Keratinocyte (primary cell): ENCODE results near the gene ATP5F1D. TPM values are rescaled to one million over a fixed set of nuclear protein-coding genes. Genes with fewer than 3 reads are reported as not detected.

Source experiments
- DNase-seq: peaks from one replicate; pipeline ENCODE4 v3.0.0-alpha.2; 2011; ENCODE audit warnings: low read depth, missing footprints, low spot score
- FAIRE-seq: peaks from 2 replicates; lab custom pipeline; 2011; peaks lifted over from hg19 to GRCh38; lab: Jason Lieb, UNC
- H2AFZ ChIP-seq: 2 replicates; pipeline ENCODE4 v1.6.0; 2012; ENCODE audit warnings: low read length, control low read depth, inconsistent platforms; ENCODE audit not compliant: control insufficient read depth
- H3K27ac ChIP-seq: 2 replicates; pipeline ENCODE4 v1.5.1; 2011; ENCODE audit warnings: low read length; ENCODE audit not compliant: control insufficient read depth, insufficient read depth
- H3K27me3 ChIP-seq: 3 replicates; pipeline ENCODE4 v1.6.0; 2011; ENCODE audit warnings: low read length; ENCODE audit not compliant: control insufficient read depth, insufficient read depth; ENCODE audit errors: extremely low read depth
- H3K36me3 ChIP-seq, 2 experiments: 2 replicates in 1 of 2; 3 replicates in 1 of 2; pipeline ENCODE4 v1.5.1; 2011; ENCODE audit warnings: low read length in 2 of 2, mild to moderate bottlenecking in 1 of 2; ENCODE audit not compliant: control insufficient read depth in 2 of 2, insufficient read depth in 2 of 2; ENCODE audit errors: extremely low read depth in 1 of 2
- H3K4me1 ChIP-seq: 3 replicates; pipeline ENCODE4 v1.5.1; 2011; ENCODE audit warnings: low read length; ENCODE audit not compliant: control insufficient read depth, insufficient read depth; ENCODE audit errors: extremely low read depth
- H3K4me2 ChIP-seq: 3 replicates; pipeline ENCODE4 v1.6.0; 2011; ENCODE audit warnings: low read depth, low read length; ENCODE audit not compliant: control insufficient read depth, insufficient read depth; ENCODE audit errors: extremely low read depth
- H3K4me3 ChIP-seq, 3 experiments: fragments of 200-600 bp in 1 of 3; sonication (generic) in 1 of 3; 2 replicates in 2 of 3; 3 replicates in 1 of 3; pipeline ENCODE4 v1.5.1; 2011 to 2016; ENCODE audit warnings: low read length in 3 of 3, mild to moderate bottlenecking in 3 of 3, control low read depth in 2 of 3, inconsistent platforms in 1 of 3, low read depth in 1 of 3, mixed read lengths in 1 of 3, mixed run types in 1 of 3, moderate library complexity in 1 of 3; ENCODE audit not compliant: control insufficient read depth in 2 of 3, insufficient read depth in 2 of 3; ENCODE audit errors: extremely low read depth in 1 of 3
- H3K79me2 ChIP-seq: 2 replicates; pipeline ENCODE4 v1.6.0; 2012; ENCODE audit warnings: low read length; ENCODE audit not compliant: control insufficient read depth, insufficient read depth
- H3K9ac ChIP-seq: 3 replicates; pipeline ENCODE4 v1.6.0; 2011; ENCODE audit warnings: low read length; ENCODE audit not compliant: control insufficient read depth, insufficient read depth; ENCODE audit errors: extremely low read depth
- H3K9me1 ChIP-seq: 3 replicates; pipeline ENCODE4 v1.6.0; 2011; ENCODE audit warnings: low read length; ENCODE audit not compliant: control insufficient read depth, insufficient read depth; ENCODE audit errors: extremely low read depth
- H3K9me3 ChIP-seq: 2 replicates; pipeline ENCODE4 v1.5.1; 2012; ENCODE audit warnings: low read depth, low read length; ENCODE audit not compliant: control insufficient read depth
- H4K20me1 ChIP-seq: 3 replicates; pipeline ENCODE4 v1.6.0; 2011; ENCODE audit warnings: low read length; ENCODE audit not compliant: control insufficient read depth, insufficient read depth; ENCODE audit errors: extremely low read depth
- EZH2 ChIP-seq: IDR thresholded peaks from one replicate; pipeline ENCODE4 v1.6.1; 2012; ENCODE audit warnings: inconsistent platforms, mild to moderate bottlenecking, low read length, moderate library complexity
- dilution Hi-C: fragments of 300-500 bp; cut with MboI; formaldehyde crosslinking; loops from one replicate; pipeline ENCODE4 v1.7.0; 2020; ENCODE audit warnings: low sequenced_read_pairs; ENCODE audit not compliant: extremely low pct_ligation_motif_present
- polyA plus RNA-seq, 5 experiments: library from polyadenylated mRNA; depleted of rRNA in 3 of 5; stranded (reverse) in 3 of 5; stranded (forward) in 1 of 5; unstranded in 1 of 5; fragments of >200 nt; gene quantifications; 1 replicate in 1 of 5; 2 replicates in 3 of 5; 3 replicates in 1 of 5; pipeline versions ENCODE4 v1.2.1 to v1.2.3, GENCODE V29; 2011 to 2012; ENCODE audit warnings: missing spikeins in 2 of 5, low read depth in 1 of 5, low replicate concordance in 1 of 5
- TF ChIP-seq, protein P1 (sequence below), 3 experiments: IDR thresholded peaks in 1 of 3; conservative IDR thresholded peaks in 1 of 3; optimal IDR thresholded peaks in 1 of 3; 2 replicates in 2 of 3; 3 replicates in 1 of 3; pipeline versions ENCODE3 to v1.5.1; 2011; ENCODE audit warnings: low read length in 3 of 3, mild to moderate bottlenecking in 3 of 3, moderate library complexity in 2 of 3, control low read depth in 1 of 3, inconsistent platforms in 1 of 3; ENCODE audit not compliant: insufficient read depth in 2 of 3; ENCODE audit errors: extremely low read depth in 1 of 3

The ATP5F1D gene
- polyA plus RNA-seq, 1 donor (not counting 4 experiments of a cell fraction or from before 2014, with no cell fraction given): 51.3 TPM

DNA sequence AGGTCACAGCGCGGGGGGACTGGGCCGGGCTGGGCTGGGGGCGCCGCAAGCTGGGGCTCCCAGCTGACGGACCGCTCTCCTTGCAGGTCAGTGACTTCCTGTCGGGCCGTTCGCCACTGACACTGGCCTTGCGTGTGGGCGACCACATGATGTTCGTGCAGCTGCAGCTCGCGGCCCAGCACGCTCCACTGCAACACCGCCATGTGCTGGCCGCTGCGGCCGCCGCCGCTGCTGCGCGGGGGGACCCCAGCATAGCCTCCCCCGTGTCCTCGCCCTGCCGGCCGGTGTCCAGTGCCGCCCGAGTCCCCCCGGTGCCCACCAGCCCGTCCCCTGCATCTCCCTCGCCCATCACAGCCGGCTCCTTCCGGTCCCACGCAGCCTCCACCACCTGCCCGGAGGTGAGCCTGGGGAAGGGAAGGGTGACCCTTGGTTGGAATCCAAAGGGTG is 12.6 kb downstream of the ATP5F1D start:
- peaks cover 56% of the 10 kb centered on the region for H3K79me2 ChIP-seq
- H3K4me2 ChIP-seq: no peak overlapping the region
- no peak overlapping the region for H3K4me3 ChIP-seq
- no peak for DNase-seq
- H3K9me1 ChIP-seq: no peaks in the 10 kb centered on the region
- no peak overlapping the region for H2AFZ ChIP-seq
- H3K27me3 ChIP-seq: no peaks in the 10 kb centered on the region
- peaks cover 27% of the 10 kb centered on the region for H3K4me1 ChIP-seq
- no peaks in the 10 kb centered on the region for H3K9me3 ChIP-seq
- H3K36me3 ChIP-seq: peaks cover 28 to 50% of the 10 kb centered on the region in 2 experiments
- dilution Hi-C loops: no loop called here
- no peak for FAIRE-seq
- H4K20me1 ChIP-seq: peaks cover 14% of the 10 kb centered on the region
- TF ChIP-seq, protein P1, sequence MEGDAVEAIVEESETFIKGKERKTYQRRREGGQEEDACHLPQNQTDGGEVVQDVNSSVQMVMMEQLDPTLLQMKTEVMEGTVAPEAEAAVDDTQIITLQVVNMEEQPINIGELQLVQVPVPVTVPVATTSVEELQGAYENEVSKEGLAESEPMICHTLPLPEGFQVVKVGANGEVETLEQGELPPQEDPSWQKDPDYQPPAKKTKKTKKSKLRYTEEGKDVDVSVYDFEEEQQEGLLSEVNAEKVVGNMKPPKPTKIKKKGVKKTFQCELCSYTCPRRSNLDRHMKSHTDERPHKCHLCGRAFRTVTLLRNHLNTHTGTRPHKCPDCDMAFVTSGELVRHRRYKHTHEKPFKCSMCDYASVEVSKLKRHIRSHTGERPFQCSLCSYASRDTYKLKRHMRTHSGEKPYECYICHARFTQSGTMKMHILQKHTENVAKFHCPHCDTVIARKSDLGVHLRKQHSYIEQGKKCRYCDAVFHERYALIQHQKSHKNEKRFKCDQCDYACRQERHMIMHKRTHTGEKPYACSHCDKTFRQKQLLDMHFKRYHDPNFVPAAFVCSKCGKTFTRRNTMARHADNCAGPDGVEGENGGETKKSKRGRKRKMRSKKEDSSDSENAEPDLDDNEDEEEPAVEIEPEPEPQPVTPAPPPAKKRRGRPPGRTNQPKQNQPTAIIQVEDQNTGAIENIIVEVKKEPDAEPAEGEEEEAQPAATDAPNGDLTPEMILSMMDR (optimal IDR thresholded peaks at IDR 0.05 in 1 of 3, IDR thresholded peaks at IDR 0.05 in 1 of 3, conservative IDR thresholded peaks at IDR 0.05 in 1 of 3; ENCODE audit: extremely low read depth in 1 of 3, insufficient read depth in 2 of 3, low read length in 3 of 3): no peak
- TF ChIP-seq EZH2: no peak
- no peak overlapping the region for H3K27ac ChIP-seq
- H3K9ac ChIP-seq: no peak overlapping the region

DNA sequence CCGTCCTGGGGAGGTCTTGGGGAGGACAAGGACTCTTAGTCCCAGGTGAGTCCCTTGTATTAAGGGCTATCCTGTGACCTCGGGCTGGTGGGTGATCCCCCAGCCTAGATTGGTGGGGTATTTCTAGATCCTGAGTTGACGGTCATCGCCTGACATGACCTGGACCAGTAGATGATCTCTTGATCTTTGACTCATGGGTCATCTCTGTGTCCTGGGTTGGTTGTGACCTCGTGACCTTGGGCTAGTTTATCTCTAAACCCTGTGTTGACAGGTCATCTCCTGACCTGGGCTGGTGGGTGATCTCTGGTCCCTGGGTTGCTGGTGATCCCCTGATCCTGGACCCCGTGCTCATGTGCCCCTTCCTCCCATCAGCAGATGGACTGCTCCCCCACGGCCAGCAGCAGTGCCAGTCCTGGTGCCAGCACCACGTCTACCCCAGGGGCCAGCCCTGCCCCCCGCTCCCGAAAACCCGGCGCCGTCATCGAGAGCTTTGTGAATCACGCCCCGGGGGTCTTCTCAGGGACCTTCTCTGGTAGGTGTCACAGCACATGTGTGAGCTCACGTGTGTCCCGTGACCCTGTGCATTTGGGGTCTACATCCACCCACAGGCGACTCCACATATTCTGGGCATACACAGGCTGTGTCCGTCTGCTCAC is 13.1 kb downstream of the ATP5F1D start:
- no peak for TF ChIP-seq EZH2
- TF ChIP-seq, protein P1 (optimal IDR thresholded peaks at IDR 0.05 in 1 of 3, IDR thresholded peaks at IDR 0.05 in 1 of 3, conservative IDR thresholded peaks at IDR 0.05 in 1 of 3; ENCODE audit: extremely low read depth in 1 of 3, insufficient read depth in 2 of 3, low read length in 3 of 3): no peak
- Histone ChIP-seq H3K4me1 (peaks cover 32% of the 10 kb centered on the region), H3K36me3 (peaks cover 28 to 50% of the 10 kb centered on the region in 2 experiments), H3K27ac (no peak overlapping the region), H3K4me3 (no peak overlapping the region), H4K20me1 (peaks cover 16% of the 10 kb centered on the region), H3K79me2 (peaks cover 56% of the 10 kb centered on the region), H3K9me1 (no peaks in the 10 kb centered on the region), H3K9me3 (no peaks in the 10 kb centered on the region), H3K4me2 (no peak overlapping the region), H3K9ac (no peak overlapping the region), H2AFZ (no peak overlapping the region), H3K27me3 (no peaks in the 10 kb centered on the region)
- FAIRE-seq: no peak
- dilution Hi-C loops: no loop called here
- no peak for DNase-seq
